Measurements from ENCODE around the gene C4orf33.
"Not testable (repeated sequence)": the region's sequence is repeated elsewhere in the genome, so short reads cannot be mapped to it uniquely, and the experiment has no call there.

The C4orf33 gene, protein sequence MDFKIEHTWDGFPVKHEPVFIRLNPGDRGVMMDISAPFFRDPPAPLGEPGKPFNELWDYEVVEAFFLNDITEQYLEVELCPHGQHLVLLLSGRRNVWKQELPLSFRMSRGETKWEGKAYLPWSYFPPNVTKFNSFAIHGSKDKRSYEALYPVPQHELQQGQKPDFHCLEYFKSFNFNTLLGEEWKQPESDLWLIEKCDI

GRCh38 chr4:129095811-129096454, at the start of gene C4orf33:
C4orf33 (plus strand) TSS chr4:129096152; CDS start chr4:129102611, 6,459 bp downstream.
- DNase-seq = peak; percentile 9 to 54 (median 24)

GRCh38 chr4:129059028-129059427, 36.9 kb upstream of the C4orf33 start:
- no peak for DNase-seq

- no peak for DNase-seq
These were observed 33.4 kb upstream of the C4orf33 start for GRCh38 chr4:129062580-129062979.

GRCh38 chr4:129063640-129064039, 32.3 kb upstream of the C4orf33 start:
- DNase-seq = no peak

DNA sequence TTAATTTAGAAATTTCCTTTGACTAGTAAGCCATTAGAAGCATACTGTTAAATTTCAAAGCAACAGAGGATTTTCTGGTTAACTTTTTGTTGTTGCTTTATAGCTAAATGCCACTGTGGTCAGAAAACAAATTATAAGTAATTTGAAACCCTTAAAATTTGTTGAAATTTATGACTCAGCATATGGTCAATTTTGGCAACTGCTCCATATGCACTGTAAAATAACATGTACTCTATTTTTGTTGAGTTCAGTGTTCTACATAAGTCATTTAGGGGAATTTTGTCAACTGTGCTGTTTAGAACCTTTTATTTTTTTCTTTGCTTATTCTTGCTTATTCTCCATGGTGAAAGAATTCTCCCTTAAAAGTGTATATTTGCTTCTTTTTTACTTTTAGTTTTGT, 31.2 kb upstream of the C4orf33 start:
- DNase-seq = no peak

- DNase-seq = not testable (repeated sequence)
These were observed 26.4 kb upstream of the C4orf33 start for GRCh38 chr4:129069537-129069936.

GRCh38 chr4:129077326-129077725, 18.6 kb upstream of the C4orf33 start:
- DNase-seq = no peak

- no peak for DNase-seq
These were observed 15.8 kb upstream of the C4orf33 start for GRCh38 chr4:129080129-129080528.

DNA sequence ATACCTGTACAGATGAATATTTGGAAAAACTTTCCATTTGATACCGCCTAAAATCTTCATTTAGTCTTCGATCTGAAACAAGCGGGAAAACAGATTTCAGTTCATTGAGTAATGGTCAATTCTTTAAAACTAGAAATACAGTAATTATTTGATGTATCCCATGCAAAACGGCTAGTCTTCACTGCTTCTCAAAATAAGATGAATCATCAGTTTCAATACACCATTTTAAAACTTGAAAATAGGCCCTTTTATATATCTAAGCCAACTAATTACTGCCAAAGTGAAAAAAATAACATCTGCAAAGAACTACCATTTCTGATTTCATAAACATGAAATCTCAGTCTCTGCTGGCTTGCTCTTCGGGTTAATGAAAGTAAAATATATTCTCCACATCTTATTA, 13.7 kb upstream of the C4orf33 start:
- DNase-seq = no peak

- DNase-seq = no peak
These were observed 10.5 kb upstream of the C4orf33 start for GRCh38 chr4:129085472-129085871.

GRCh38 chr4:129087516-129087915, 8.4 kb upstream of the C4orf33 start:
- DNase-seq = no peak

DNA sequence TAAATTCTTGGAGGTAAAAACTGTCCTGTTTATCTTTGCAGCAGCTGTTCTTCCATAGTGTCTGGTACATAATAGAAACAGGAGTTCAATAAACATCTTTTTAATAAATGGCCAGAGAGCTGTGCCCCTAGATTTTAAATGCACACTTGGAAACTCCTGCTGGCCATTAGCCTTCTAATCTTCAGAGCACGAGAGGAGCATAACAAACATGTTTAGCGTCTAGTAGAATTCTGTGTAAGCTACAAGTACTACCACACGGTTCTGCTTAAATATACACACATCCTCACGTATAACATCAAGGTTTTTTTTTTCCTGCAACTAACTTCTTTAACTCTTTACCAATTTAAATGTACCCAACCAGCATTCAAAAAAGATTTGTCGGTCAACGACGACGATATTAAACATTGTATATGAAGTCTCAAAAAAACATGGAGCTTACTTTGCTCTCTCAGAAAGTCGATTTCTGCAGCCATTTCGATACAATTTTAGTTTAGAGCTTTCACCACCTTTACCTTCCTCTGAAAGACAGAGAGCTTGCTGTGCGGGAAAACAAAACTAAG, 3.2 kb upstream of the C4orf33 start:
- no peak for DNase-seq

GRCh38 chr4:129093191-129093920, 2.6 kb upstream of the C4orf33 start, which contains the start of gene SCLT1:
SCLT1 (minus strand) TSS chr4:129093539; CDS start chr4:129093103, 436 bp downstream.
- peak; percentile 81 to 90 (median 86) for DNase-seq

DNA sequence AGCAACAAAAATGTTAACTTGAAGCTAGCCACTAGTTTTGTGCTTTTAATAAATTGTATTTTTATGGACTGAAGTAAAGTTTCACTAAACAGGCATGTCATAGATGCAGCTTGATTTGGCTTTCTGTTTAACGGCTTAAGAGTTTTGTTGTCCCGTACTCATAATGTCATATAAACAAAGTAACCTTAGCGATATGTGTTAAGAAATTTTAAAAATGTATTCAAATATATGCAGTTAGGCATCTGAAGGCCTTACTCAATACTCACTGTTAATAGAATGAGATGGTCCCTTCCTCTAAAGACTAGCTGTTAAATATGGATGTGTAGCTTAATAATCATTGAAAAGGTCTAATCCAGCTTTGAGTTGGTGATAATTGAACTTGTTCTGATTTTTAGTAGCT, 1.6 kb upstream of the C4orf33 start:
- no peak for DNase-seq

DNA sequence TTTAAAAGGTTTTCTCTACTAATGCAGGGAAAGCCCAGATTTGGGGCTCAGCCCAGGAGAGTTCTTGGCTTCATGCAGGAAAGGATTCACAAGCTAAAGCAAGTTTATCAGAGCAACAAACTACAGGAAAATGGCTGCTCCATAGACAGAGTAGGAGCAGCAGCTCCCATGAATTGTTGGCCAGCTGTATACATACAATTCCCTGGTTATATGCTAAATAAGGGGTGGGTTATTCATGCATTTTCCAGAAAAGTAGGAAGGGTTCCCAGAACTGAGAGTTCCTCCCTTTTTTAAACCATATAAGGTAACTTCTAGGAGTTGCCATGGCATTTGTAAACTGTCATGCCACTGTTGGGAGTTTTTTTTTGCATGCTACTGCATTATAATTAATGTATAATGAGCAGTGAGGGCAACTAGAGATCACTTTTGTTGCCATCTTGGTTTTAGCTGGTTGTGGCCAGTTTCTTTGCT, 2.6 kb downstream of the C4orf33 start:
- no peak for DNase-seq

- DNase-seq = no peak
These were observed 14.2 kb downstream of the C4orf33 start for GRCh38 chr4:129109965-129110824.

GRCh38 chr4:129110931-129111330, 15.0 kb downstream of the C4orf33 start:
- no peak for DNase-seq

- no peak for DNase-seq
These were observed 16.0 kb downstream of the C4orf33 start for GRCh38 chr4:129111919-129112318.

- DNase-seq = no peak
These were observed 17.5 kb downstream of the C4orf33 start for GRCh38 chr4:129113434-129113833.

GRCh38 chr4:129113919-129114318, 18.0 kb downstream of the C4orf33 start:
- no peak for DNase-seq

- no peak for DNase-seq
These were observed 21.8 kb downstream of the C4orf33 start for GRCh38 chr4:129117705-129118104.

DNA sequence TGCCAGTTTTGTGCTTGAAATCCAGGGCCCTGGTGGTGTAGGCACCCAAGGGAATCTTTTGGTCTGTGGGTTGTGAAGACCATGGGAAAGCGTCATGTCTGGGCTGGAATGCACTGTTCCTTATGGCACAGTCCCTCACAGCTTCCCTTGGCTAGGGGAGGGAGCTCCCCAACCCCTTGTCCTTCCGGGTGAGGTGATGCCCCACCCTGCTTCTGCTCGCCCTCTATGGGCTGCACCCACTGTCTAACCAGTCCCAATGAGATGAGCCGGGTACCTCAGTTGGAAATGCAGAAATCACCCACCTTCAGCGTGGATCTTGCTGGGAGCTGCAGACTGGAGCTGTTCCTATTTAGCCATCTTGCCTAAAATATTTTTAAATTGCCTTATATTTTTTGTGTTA, 30.7 kb downstream of the C4orf33 start:
- DNase-seq = not testable (repeated sequence)

GRCh38 chr4:129129143-129129542, 33.2 kb downstream of the C4orf33 start:
- no peak for DNase-seq
